PFSK-1 (cell line): ENCODE results near the gene TLE3.

Source experiments
- POLR2AphosphoS5 ChIP-seq: IDR thresholded peaks from 2 replicates; pipeline ENCODE4 v1.6.1; 2012; ENCODE audit warnings: low read depth, mild to moderate bottlenecking, control low read depth, low read length, moderate library complexity
- SIN3A ChIP-seq: IDR thresholded peaks from 2 replicates; pipeline ENCODE4 v1.6.1; 2012; ENCODE audit warnings: mild to moderate bottlenecking, low read length, moderate library complexity, borderline replicate concordance; ENCODE audit not compliant: insufficient read depth
- TAF1 ChIP-seq: IDR thresholded peaks from 2 replicates; pipeline ENCODE4 v1.6.1; 2012; ENCODE audit warnings: low read length, control low read depth, borderline replicate concordance; ENCODE audit not compliant: insufficient read depth
- TF ChIP-seq, protein P1 (sequence below), 2 experiments: IDR thresholded peaks; 2 replicates each; pipeline versions ENCODE4 v1.6.1 to v1.8.0; 2011 to 2012; ENCODE audit warnings: low read depth in 2 of 2, low read length in 2 of 2, control low read depth in 1 of 2, inconsistent platforms in 1 of 2, mild to moderate bottlenecking in 1 of 2, moderate library complexity in 1 of 2; ENCODE audit not compliant: insufficient read depth in 1 of 2

DNA sequence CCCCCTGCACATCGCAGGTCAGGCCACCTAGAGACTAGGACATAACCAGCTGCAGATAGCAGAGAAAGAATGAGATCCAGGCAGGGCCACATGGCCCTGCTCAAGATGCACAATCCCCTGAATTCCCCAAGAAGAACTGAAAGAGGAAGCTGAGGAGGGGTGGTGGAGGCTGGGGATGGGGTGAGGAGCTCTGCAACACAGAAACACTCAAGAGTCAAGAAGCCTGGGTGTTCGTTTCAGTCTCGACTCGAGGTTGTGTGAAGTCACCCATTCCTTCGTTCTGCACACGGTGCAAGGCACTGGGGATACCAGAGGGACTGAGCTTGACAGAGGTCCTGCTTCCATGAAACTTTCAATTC lies 62.0 kb downstream of the TLE3 start:
- TF ChIP-seq POLR2AphosphoS5 = no peak
- no peak for TF ChIP-seq TAF1
- TF ChIP-seq, protein P1, sequence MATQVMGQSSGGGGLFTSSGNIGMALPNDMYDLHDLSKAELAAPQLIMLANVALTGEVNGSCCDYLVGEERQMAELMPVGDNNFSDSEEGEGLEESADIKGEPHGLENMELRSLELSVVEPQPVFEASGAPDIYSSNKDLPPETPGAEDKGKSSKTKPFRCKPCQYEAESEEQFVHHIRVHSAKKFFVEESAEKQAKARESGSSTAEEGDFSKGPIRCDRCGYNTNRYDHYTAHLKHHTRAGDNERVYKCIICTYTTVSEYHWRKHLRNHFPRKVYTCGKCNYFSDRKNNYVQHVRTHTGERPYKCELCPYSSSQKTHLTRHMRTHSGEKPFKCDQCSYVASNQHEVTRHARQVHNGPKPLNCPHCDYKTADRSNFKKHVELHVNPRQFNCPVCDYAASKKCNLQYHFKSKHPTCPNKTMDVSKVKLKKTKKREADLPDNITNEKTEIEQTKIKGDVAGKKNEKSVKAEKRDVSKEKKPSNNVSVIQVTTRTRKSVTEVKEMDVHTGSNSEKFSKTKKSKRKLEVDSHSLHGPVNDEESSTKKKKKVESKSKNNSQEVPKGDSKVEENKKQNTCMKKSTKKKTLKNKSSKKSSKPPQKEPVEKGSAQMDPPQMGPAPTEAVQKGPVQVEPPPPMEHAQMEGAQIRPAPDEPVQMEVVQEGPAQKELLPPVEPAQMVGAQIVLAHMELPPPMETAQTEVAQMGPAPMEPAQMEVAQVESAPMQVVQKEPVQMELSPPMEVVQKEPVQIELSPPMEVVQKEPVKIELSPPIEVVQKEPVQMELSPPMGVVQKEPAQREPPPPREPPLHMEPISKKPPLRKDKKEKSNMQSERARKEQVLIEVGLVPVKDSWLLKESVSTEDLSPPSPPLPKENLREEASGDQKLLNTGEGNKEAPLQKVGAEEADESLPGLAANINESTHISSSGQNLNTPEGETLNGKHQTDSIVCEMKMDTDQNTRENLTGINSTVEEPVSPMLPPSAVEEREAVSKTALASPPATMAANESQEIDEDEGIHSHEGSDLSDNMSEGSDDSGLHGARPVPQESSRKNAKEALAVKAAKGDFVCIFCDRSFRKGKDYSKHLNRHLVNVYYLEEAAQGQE (IDR thresholded peaks at IDR 0.05; ENCODE audit: insufficient read depth in 1 of 2, low read depth in 2 of 2, low read length in 2 of 2) = no peak
- no peak for TF ChIP-seq SIN3A
